NT2/D1 (cell line): ENCODE measurements around the gene SGSM1.

Experiments
- YY1 ChIP-seq: IDR thresholded peaks from 2 replicates; pipeline ENCODE4 v1.6.1; 2011; ENCODE audit not compliant: insufficient read length, insufficient read depth
- ZNF274 ChIP-seq: IDR thresholded peaks from 2 replicates; pipeline ENCODE4 v1.6.1; 2011; ENCODE audit warnings: mild to moderate bottlenecking, low read depth, low read length

DNA sequence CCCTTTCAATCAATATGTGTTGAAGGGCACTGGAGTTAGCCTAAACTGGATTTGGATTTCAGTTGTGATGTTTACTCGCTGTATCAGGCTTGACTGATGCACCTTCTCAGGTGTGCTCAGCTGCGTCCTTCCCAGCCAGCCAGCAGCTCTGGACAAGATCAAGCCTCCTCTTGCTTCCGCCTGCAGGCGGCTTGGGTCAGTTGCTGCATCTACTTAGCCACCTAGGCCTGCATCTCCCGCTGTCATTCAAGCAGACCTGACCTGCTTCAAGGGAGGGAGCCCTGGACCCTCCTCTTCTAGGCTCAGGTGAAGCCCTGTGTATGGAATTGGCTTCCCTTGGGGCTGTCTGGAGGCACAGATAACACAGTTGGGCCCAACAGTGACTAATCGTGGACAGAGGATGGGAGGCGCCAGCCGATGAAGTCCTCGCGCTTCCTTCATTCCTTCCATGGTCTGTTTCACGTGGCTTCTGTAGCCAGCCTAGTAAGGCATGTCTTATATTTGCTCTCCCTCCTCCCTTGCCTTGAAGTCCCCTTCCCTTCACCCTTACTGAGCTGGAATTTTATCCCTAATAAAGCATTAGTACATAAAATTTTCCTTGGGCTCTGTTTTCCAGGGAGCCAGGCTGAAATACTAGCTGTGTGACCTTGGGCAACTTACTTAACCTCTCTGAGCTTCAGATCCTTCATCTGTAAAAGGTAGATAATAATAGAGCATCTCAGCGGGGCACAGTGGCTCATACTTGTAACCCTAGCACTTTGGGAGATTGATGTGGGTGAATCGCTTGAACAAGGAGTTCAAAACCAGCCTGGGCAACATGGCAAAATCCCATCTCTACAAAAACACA, 142.6 kb downstream of the SGSM1 start:
- TF ChIP-seq YY1 (no peak), ZNF274 (no peak)
